HG03196 (cell line): ENCODE measurements around the gene NIT2.

Source experiments
- ATAC-seq: cut with Tn5 transposase; IDR thresholded peaks from one replicate; pipeline ENCODE4 v1.9.1; 2021; ENCODE audit not compliant: unreplicated experiment

Gene NIT2

GRCh38 chr3:100395679-100396431 is 61.3 kb downstream of the NIT2 start:
- no peak for ATAC-seq

- ATAC-seq = no peak
These were observed 62.4 kb downstream of the NIT2 start for GRCh38 chr3:100396967-100397366.

- ATAC-seq = no peak
These were observed 64.9 kb downstream of the NIT2 start for GRCh38 chr3:100399341-100400071.

GRCh38 chr3:100400419-100400779 is 65.8 kb downstream of the NIT2 start:
- peak; percentile 25 for ATAC-seq

- peak; percentile 89 for ATAC-seq
These were observed 66.5 kb downstream of the NIT2 start, which contains the start of the genes LNP1 and TOMM70 for GRCh38 chr3:100400780-100401673. LNP1 (plus strand) TSS chr3:100401539; CDS start chr3:100429730, 28,191 bp downstream. TOMM70 (minus strand) TSS chr3:100401089; CDS start chr3:100400949, 140 bp downstream.

- peak; percentile 9 for ATAC-seq
These were observed 67.1 kb downstream of the NIT2 start for GRCh38 chr3:100401674-100402041.

- no peak for ATAC-seq
These were observed 67.7 kb downstream of the NIT2 start for GRCh38 chr3:100402256-100402655.

GRCh38 chr3:100402891-100403290 is 68.3 kb downstream of the NIT2 start:
- ATAC-seq = no peak

- no peak for ATAC-seq
These were observed 69.0 kb downstream of the NIT2 start for GRCh38 chr3:100403362-100404249.

GRCh38 chr3:100404250-100404548 is 69.6 kb downstream of the NIT2 start:
- ATAC-seq = no peak

GRCh38 chr3:100407164-100407563 is 72.6 kb downstream of the NIT2 start:
- ATAC-seq = no peak

- no peak for ATAC-seq
These were observed 73.5 kb downstream of the NIT2 start for GRCh38 chr3:100407977-100408532.
